HEK293 (cell line): ENCODE data around the gene SLC38A5.

Source experiments
- CTCF ChIA-PET: fragments of 350-600 bp; formaldehyde crosslinking; extraction: SDS; loops from one replicate; lab custom pipeline; 2021; ENCODE audit warnings: antibody characterized with exemption; lab: Yijun Ruan, JAX
- POLR2A ChIA-PET: fragments of 300-600 bp; formaldehyde crosslinking; extraction: SDS; loops from one replicate; lab custom pipeline; 2020; ENCODE audit warnings: antibody characterized with exemption, inconsistent platforms; lab: Yijun Ruan, JAX
- H3K27ac ChIP-seq: fragments of 200-500 bp; sonication (Bioruptor generic); 2 replicates; pipeline ENCODE4 v1.5.1; 2014; ENCODE audit warnings: low read depth, low read length, control low read depth, inconsistent platforms; ENCODE audit errors: extremely low read depth
- H3K36me3 ChIP-seq, 2 experiments: fragments of 200-500 bp in 1 of 2; sonication (Bioruptor generic) in 1 of 2; 1 replicate in 1 of 2; 2 replicates in 1 of 2; pipeline ENCODE4 v1.5.1; 2014 to 2017; ENCODE audit warnings: inconsistent platforms in 2 of 2, low read length in 2 of 2; ENCODE audit not compliant: control insufficient read depth in 2 of 2, insufficient read depth in 1 of 2
- H3K4me1 ChIP-seq: fragments of 200-500 bp; sonication (Bioruptor generic); 2 replicates; pipeline ENCODE4 v1.5.1; 2014; ENCODE audit warnings: mild to moderate bottlenecking, low read length, inconsistent platforms; ENCODE audit not compliant: control insufficient read depth, insufficient read depth
- H3K4me3 ChIP-seq: 2 replicates; pipeline ENCODE4 v1.5.1; 2011; ENCODE audit warnings: low read depth, mild to moderate bottlenecking, control low read depth, low read length, moderate library complexity
- H3K9me3 ChIP-seq: fragments of 200-500 bp; sonication (Bioruptor generic); 2 replicates; pipeline ENCODE4 v1.5.1; 2014; ENCODE audit warnings: low read depth, low read length, inconsistent platforms; ENCODE audit not compliant: control insufficient read depth, insufficient read depth
- KLF1 ChIP-seq: fragments of 450-650 bp; formaldehyde crosslinking; IDR thresholded peaks from 2 replicates; pipeline ENCODE4 v1.5.1; 2016; ENCODE audit warnings: missing biosample characterization, missing genetic modification characterization
- KLF16 ChIP-seq: fragments of 450-650 bp; formaldehyde crosslinking; IDR thresholded peaks from 2 replicates; pipeline ENCODE4 v1.5.1; 2017; ENCODE audit warnings: missing biosample characterization, missing genetic modification characterization
- KLF7 ChIP-seq: fragments of 450-650 bp; formaldehyde crosslinking; IDR thresholded peaks from 2 replicates; pipeline ENCODE4 v1.5.1; 2016; ENCODE audit warnings: missing biosample characterization, missing genetic modification characterization, borderline replicate concordance
- SETDB1 ChIP-seq: IDR thresholded peaks from one replicate; pipeline ENCODE4 v1.6.1; 2017; ENCODE audit warnings: mild to moderate bottlenecking, low read length, moderate library complexity, mixed read lengths; ENCODE audit not compliant: insufficient read length
- ZBTB20 ChIP-seq: fragments of 450-650 bp; formaldehyde crosslinking; IDR thresholded peaks from 2 replicates; pipeline ENCODE4 v1.5.1; 2016; ENCODE audit warnings: missing biosample characterization, missing genetic modification characterization
- ZFP3 ChIP-seq: fragments of 450-650 bp; formaldehyde crosslinking; IDR thresholded peaks from 2 replicates; pipeline ENCODE4 v1.5.1; 2016; ENCODE audit warnings: low read depth, missing biosample characterization, missing genetic modification characterization
- ZNF248 ChIP-seq: fragments of 450-650 bp; formaldehyde crosslinking; IDR thresholded peaks from 2 replicates; pipeline ENCODE4 v1.5.1; 2017; ENCODE audit warnings: missing biosample characterization, missing genetic modification characterization
- ZNF433 ChIP-seq: fragments of 450-650 bp; formaldehyde crosslinking; IDR thresholded peaks from 2 replicates; pipeline ENCODE4 v1.5.1; 2016; ENCODE audit warnings: missing biosample characterization, missing genetic modification characterization, low read depth
- ZNF501 ChIP-seq: fragments of 450-650 bp; formaldehyde crosslinking; IDR thresholded peaks from 2 replicates; pipeline ENCODE4 v1.5.1; 2016; ENCODE audit warnings: missing biosample characterization, missing genetic modification characterization
- ZNF510 ChIP-seq: fragments of 450-650 bp; formaldehyde crosslinking; IDR thresholded peaks from 2 replicates; pipeline ENCODE4 v1.5.1; 2018; ENCODE audit warnings: mild to moderate bottlenecking, missing genetic modification characterization, missing biosample characterization; ENCODE audit not compliant: insufficient replicate concordance
- ZNF514 ChIP-seq: fragments of 450-650 bp; formaldehyde crosslinking; IDR thresholded peaks from 2 replicates; pipeline ENCODE4 v1.5.1; 2016; ENCODE audit warnings: missing biosample characterization, missing genetic modification characterization
- ZNF621 ChIP-seq: fragments of 450-650 bp; formaldehyde crosslinking; IDR thresholded peaks from 2 replicates; pipeline ENCODE4 v1.5.1; 2017; ENCODE audit warnings: missing biosample characterization, missing genetic modification characterization
- ZNF677 ChIP-seq: fragments of 450-650 bp; IDR thresholded peaks from 2 replicates; pipeline ENCODE4 v1.5.0; 2018; ENCODE audit warnings: missing biosample characterization, mild to moderate bottlenecking, missing genetic modification characterization, moderate library complexity
- ZNF830 ChIP-seq: fragments of 450-650 bp; IDR thresholded peaks from 2 replicates; pipeline ENCODE4 v1.5.0; 2018; ENCODE audit warnings: missing biosample characterization, missing genetic modification characterization, low read depth, mild to moderate bottlenecking, moderate library complexity
- TF ChIP-seq, protein P1 (sequence below): fragments of 450-650 bp; formaldehyde crosslinking; IDR thresholded peaks from 2 replicates; pipeline ENCODE4 v1.5.1; 2017; ENCODE audit warnings: missing biosample characterization, missing genetic modification characterization
- TF ChIP-seq, protein P2 (sequence below): fragments of 450-650 bp; formaldehyde crosslinking; IDR thresholded peaks from 2 replicates; pipeline ENCODE4 v1.5.1; 2016; ENCODE audit warnings: missing biosample characterization, missing genetic modification characterization

SLC38A5 gene

DNA sequence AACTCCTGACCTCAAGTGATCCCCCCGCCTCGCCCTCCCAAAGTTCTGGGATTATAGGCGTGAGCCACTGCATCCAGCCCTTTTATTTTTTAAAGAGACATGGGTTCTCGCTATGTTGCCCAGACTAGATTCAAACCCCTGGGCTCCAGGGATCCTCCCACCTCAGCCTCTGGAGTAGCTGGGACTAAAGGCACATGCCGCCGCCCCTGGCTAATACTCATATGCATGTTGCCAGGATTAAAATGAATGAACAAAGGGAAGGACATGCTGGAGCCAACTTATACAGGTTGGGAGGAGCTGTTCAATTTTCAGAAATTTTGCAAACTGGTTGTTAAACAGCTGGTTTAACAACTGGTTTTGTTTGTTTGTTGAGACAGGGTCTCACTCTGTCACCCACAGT lies 4.5 kb upstream of the SLC38A5 start:
- Histone ChIP-seq H3K27ac (no peak overlapping the region), H3K4me3 (no peak overlapping the region), H3K4me1 (0 out of 2 replicates have a peak, but pooled peaks cover 2% of the 10 kb centered on the region), H3K36me3 (peaks cover 0 to 18% of the 10 kb centered on the region in 2 experiments; a peak in 2 of 3 replicates), H3K9me3 (no peaks in the 10 kb centered on the region)
- ChIA-PET POLR2A (interaction anchor here (0.8 kb wide), 1 partner anchor 12 kb away, joined by 3 read pairs; no protein-coding TSS in a partner anchor), CTCF (interaction anchor here (0.5 to 1.1 kb wide), 5 partner anchors 13 to 373 kb away, joined by 3 to 7 read pairs (median 3); no protein-coding TSS in a partner anchor)
- TF ChIP-seq ZNF510: no peak
- TF ChIP-seq, protein P1, sequence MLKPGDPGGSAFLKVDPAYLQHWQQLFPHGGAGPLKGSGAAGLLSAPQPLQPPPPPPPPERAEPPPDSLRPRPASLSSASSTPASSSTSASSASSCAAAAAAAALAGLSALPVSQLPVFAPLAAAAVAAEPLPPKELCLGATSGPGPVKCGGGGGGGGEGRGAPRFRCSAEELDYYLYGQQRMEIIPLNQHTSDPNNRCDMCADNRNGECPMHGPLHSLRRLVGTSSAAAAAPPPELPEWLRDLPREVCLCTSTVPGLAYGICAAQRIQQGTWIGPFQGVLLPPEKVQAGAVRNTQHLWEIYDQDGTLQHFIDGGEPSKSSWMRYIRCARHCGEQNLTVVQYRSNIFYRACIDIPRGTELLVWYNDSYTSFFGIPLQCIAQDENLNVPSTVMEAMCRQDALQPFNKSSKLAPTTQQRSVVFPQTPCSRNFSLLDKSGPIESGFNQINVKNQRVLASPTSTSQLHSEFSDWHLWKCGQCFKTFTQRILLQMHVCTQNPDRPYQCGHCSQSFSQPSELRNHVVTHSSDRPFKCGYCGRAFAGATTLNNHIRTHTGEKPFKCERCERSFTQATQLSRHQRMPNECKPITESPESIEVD: no peak
- no peak for TF ChIP-seq ZNF514 (tag by site-specific recombination)
- no peak for TF ChIP-seq ZNF677 (tag by site-specific recombination)
- TF ChIP-seq KLF7 (tag by site-specific recombination): no peak
- TF ChIP-seq SETDB1: no peak
- TF ChIP-seq KLF1 (tag by site-specific recombination): no peak
- no peak for TF ChIP-seq KLF16 (tag by site-specific recombination)

DNA sequence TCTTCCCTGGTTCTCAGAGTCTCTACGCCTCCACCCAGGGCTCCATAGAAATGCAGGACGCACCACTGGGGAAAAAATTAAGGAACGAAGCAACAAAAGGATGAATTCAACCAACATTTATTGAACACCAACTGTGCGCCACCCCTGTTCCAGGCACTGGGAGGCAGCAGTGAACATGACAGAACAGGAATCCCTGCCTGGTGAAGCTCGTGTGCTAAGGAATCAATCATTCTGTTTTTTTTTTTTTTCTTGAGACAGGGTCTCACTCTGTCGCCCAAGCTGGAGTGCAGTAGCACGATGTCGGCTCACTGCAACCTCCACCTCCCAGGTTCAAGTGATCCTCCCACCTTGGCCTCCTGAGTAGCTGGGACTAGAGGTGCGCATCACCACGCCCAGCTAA lies 4.1 kb upstream of the SLC38A5 start:
- Histone ChIP-seq H3K4me3 (no peak overlapping the region), H3K9me3 (no peaks in the 10 kb centered on the region), H3K4me1 (0 out of 2 replicates have a peak, but pooled peaks cover 2% of the 10 kb centered on the region), H3K27ac (no peak overlapping the region), H3K36me3 (peaks cover 0 to 13% of the 10 kb centered on the region in 2 experiments; a peak in 2 of 3 replicates)
- ChIA-PET POLR2A (interaction anchor here (0.8 kb wide), 1 partner anchor 11 kb away, joined by 3 read pairs; no protein-coding TSS in a partner anchor), CTCF (interaction anchor here (0.5 to 1.1 kb wide), 6 partner anchors 8 to 373 kb away, joined by 3 to 7 read pairs (median 4); no protein-coding TSS in a partner anchor)
- TF ChIP-seq ZFP3: no peak
- TF ChIP-seq, protein P2, sequence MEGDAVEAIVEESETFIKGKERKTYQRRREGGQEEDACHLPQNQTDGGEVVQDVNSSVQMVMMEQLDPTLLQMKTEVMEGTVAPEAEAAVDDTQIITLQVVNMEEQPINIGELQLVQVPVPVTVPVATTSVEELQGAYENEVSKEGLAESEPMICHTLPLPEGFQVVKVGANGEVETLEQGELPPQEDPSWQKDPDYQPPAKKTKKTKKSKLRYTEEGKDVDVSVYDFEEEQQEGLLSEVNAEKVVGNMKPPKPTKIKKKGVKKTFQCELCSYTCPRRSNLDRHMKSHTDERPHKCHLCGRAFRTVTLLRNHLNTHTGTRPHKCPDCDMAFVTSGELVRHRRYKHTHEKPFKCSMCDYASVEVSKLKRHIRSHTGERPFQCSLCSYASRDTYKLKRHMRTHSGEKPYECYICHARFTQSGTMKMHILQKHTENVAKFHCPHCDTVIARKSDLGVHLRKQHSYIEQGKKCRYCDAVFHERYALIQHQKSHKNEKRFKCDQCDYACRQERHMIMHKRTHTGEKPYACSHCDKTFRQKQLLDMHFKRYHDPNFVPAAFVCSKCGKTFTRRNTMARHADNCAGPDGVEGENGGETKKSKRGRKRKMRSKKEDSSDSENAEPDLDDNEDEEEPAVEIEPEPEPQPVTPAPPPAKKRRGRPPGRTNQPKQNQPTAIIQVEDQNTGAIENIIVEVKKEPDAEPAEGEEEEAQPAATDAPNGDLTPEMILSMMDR (tag by site-specific recombination): 0 out of 2 replicates have a peak, but pooled peaks have one; percentile 19

GRCh38 chrX:48473704-48473990 lies 3.6 kb upstream of the SLC38A5 start:
- CTCF ChIA-PET: interaction anchor here (0.6 to 1.0 kb wide), 4 partner anchors 9 to 1312 kb away, joined by 3 to 4 read pairs (median 4); no protein-coding TSS in a partner anchor
- no peak for TF ChIP-seq ZNF433 (tag by site-specific recombination)
- no peak for TF ChIP-seq ZBTB20
- TF ChIP-seq ZNF621 (tag by site-specific recombination): no peak
- TF ChIP-seq ZNF501 (tag by site-specific recombination): no peak
- no peak for TF ChIP-seq ZNF248 (tag by site-specific recombination)
- TF ChIP-seq ZNF830 (tag by site-specific recombination): no peak

More at GRCh38 chrX:48473704-48473990, 3.6 kb upstream of the SLC38A5 start:
- Histone ChIP-seq H3K4me3 (no peak overlapping the region), H3K36me3 (peaks cover 0 to 9% of the 10 kb centered on the region in 2 experiments; a peak in 2 of 3 replicates), H3K4me1 (0 out of 2 replicates have a peak, but pooled peaks cover 2% of the 10 kb centered on the region), H3K27ac (no peak overlapping the region), H3K9me3 (no peaks in the 10 kb centered on the region)
- POLR2A ChIA-PET: interaction anchor here (0.8 kb wide), 1 partner anchor 11 kb away, joined by 3 read pairs; no protein-coding TSS in a partner anchor
